CD4-positive, alpha-beta T cell treated with Interleukin-12 subunit alpha and Interleukin-12 subunit beta, for 1 hour (primary cell): ENCODE results near the gene CAMTA1.
A peak's percentile ranks its signal among the peaks of the same experiment; 100 is the strongest.

ENCODE experiments used
- DNase-seq: peaks from one replicate; pipeline ENCODE4 v3.0.0-alpha.2; 2020

CAMTA1 gene

GRCh38 chr1:7642418-7642704 lies 857.1 kb downstream of the CAMTA1 start:
- DNase-seq: no peak

GRCh38 chr1:7642781-7643529 lies 857.7 kb downstream of the CAMTA1 start:
- no peak for DNase-seq

GRCh38 chr1:7643530-7643929 lies 858.3 kb downstream of the CAMTA1 start:
- no peak for DNase-seq

- DNase-seq: no peak
Observed at GRCh38 chr1:7644086-7644485, 858.8 kb downstream of the CAMTA1 start.

GRCh38 chr1:7644961-7645750 lies 859.9 kb downstream of the CAMTA1 start:
- DNase-seq: no peak

- no peak for DNase-seq
Observed at GRCh38 chr1:7645751-7646048, 860.4 kb downstream of the CAMTA1 start.

- no peak for DNase-seq
Observed at GRCh38 chr1:7646164-7646563, 860.9 kb downstream of the CAMTA1 start.

GRCh38 chr1:7646981-7647901 lies 862.0 kb downstream of the CAMTA1 start:
- peak; percentile 60 for DNase-seq

GRCh38 chr1:7648761-7649384 lies 863.6 kb downstream of the CAMTA1 start:
- no peak for DNase-seq

GRCh38 chr1:7650801-7651200 lies 865.5 kb downstream of the CAMTA1 start:
- no peak for DNase-seq

- DNase-seq: no peak
Observed at GRCh38 chr1:7651203-7651602, 865.9 kb downstream of the CAMTA1 start.

GRCh38 chr1:7652061-7652460 lies 866.8 kb downstream of the CAMTA1 start:
- no peak for DNase-seq

GRCh38 chr1:7652515-7653098 lies 867.4 kb downstream of the CAMTA1 start:
- DNase-seq: no peak

- DNase-seq: no peak
Observed at GRCh38 chr1:7654725-7655124, 869.5 kb downstream of the CAMTA1 start.

- DNase-seq: no peak
Observed at GRCh38 chr1:7655354-7655753, 870.1 kb downstream of the CAMTA1 start.

GRCh38 chr1:7656557-7657215 lies 871.4 kb downstream of the CAMTA1 start:
- DNase-seq: no peak

GRCh38 chr1:7657287-7658016 lies 872.2 kb downstream of the CAMTA1 start:
- DNase-seq: no peak

GRCh38 chr1:7658099-7658498 lies 872.8 kb downstream of the CAMTA1 start:
- no peak for DNase-seq

GRCh38 chr1:7659514-7659913 lies 874.3 kb downstream of the CAMTA1 start:
- no peak for DNase-seq

GRCh38 chr1:7663451-7664146 lies 878.3 kb downstream of the CAMTA1 start:
- DNase-seq: no peak
